Kidney (tissue), 14 donors: ENCODE measurements around the gene AXDND1. TPM values are rescaled to one million over a fixed set of nuclear protein-coding genes. Genes with fewer than 3 reads are reported as not detected.

Experiments used
- DNase-seq, 5 donors: peaks; one replicate each; pipeline ENCODE4 v3.0.0-alpha.2; 2013 to 2020
- FAIRE-seq: peaks from 2 replicates; lab custom pipeline; 2012; peaks lifted over from hg19 to GRCh38; lab: Jason Lieb, UNC
- H3K27ac ChIP-seq, 2 donors: one replicate each; pipeline ENCODE4 v1.7.0; 2013; ENCODE audit warnings: low read depth in 2 of 2, low read length in 2 of 2, inconsistent platforms in 1 of 2
- H3K27me3 ChIP-seq: one replicate; pipeline ENCODE4 v1.7.1; 2013; ENCODE audit warnings: low read length, inconsistent platforms; ENCODE audit not compliant: control insufficient read depth, insufficient read depth
- H3K36me3 ChIP-seq, 3 donors: one replicate each; pipeline versions ENCODE4 v1.7.0 to v1.7.1; 2013; ENCODE audit warnings: low read length in 3 of 3, control low read depth in 1 of 3, inconsistent platforms in 1 of 3; ENCODE audit not compliant: insufficient read depth in 3 of 3, control insufficient read depth in 2 of 3
- H3K4me1 ChIP-seq, 3 donors: one replicate each; pipeline versions ENCODE4 v1.7.0 to v1.7.1; 2013; ENCODE audit warnings: low read length in 3 of 3, inconsistent platforms in 1 of 3, low read depth in 1 of 3; ENCODE audit not compliant: control insufficient read depth in 2 of 3, insufficient read depth in 2 of 3
- H3K4me3 ChIP-seq, 3 donors: one replicate each; pipeline versions ENCODE4 v1.7.0 to v1.8.1; 2013; ENCODE audit warnings: low read length in 3 of 3, control low read depth in 1 of 3, inconsistent platforms in 1 of 3
- H3K9ac ChIP-seq, 3 donors: one replicate each; pipeline versions ENCODE4 v1.7.0 to v1.7.1; 2013; ENCODE audit warnings: low read length in 3 of 3, control low read depth in 1 of 3, inconsistent platforms in 1 of 3
- H3K9me3 ChIP-seq, 3 donors: one replicate each; pipeline versions ENCODE4 v1.7.0 to v1.7.1; 2013; ENCODE audit warnings: low read length in 3 of 3, control low read depth in 1 of 3, inconsistent platforms in 1 of 3; ENCODE audit not compliant: control insufficient read depth in 2 of 3, insufficient read depth in 1 of 3
- intact Hi-C: fragments of 100-400 bp; cut with DNase I; formaldehyde crosslinking; loops from one replicate; pipeline ENCODE4 v1.11.1; 2022
- polyA plus RNA-seq: library from polyadenylated mRNA; stranded (reverse); fragments of 350-450 nt; fragmentation: Illumina TruSeq; extraction: RNeasy Lipid Tissue Mini Kit (QIAGEN cat#74804); gene quantifications from one replicate; pipeline ENCODE4 v1.2.3, GENCODE V29; 2014; ENCODE audit warnings: low read depth, low replicate concordance; ENCODE audit not compliant: insufficient read depth
- total RNA-seq: library from RNA; stranded (reverse); fragmentation: NEBNext Ultra II Directional; extraction: Animal tissue kit (Norgen Biotek cat#: 25700); gene quantifications from one replicate; pipeline ENCODE4 v1.2.1, GENCODE V29; 2021
- TF ChIP-seq, protein P1 (sequence below): IDR thresholded peaks from 3 replicates; pipeline ENCODE4 v1.5.1; 2012; ENCODE audit warnings: mild to moderate bottlenecking, moderate library complexity, borderline replicate concordance; ENCODE audit not compliant: insufficient read depth; ENCODE audit errors: extremely low read depth
- donor health status: control.
- donor health status: control.
- donor health status: control.
- donor health status: control.
- donor health status: control.
- donor health status: DM: yes; HTN: yes; CAD: no.
- donor health status: Normal renal cell carcinoma (clear cell type).

AXDND1 gene
- total and polyA plus RNA-seq, 2 donors from 2014 or later = 0.57 TPM; not detected in 1

DNA sequence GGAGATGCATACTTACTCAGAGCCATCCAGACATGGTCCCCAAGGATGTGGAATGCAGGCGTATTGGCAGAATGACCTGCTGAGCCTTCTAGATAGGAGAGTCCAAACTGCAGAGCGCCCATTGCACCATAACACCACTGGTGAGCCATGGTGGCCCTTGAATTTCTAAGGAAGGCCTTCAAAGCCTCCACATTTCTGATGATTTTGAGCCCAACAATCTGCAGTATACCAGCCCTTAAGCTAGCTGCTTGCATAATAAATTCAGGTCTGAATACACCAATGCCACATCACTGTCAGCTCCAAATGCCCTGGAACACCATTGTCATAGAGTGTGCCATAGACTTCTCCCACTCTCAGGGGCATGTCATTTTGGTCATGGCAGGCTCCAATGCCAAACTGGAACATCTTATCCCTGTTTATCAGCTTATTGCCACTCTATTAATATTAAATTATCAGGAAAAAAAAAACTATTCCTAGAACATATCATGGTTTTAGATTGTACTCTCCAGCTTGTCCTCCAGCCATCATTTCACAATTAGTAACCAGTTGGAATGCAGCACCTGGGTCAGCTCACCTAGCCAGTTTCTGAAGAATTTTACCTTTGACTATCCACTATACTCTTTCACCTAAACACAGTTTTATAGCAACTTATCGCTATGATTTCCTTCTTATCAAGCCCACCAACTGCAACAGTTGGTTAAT, 183.0 kb downstream of the AXDND1 start:
- FAIRE-seq = no peak
- no peak for DNase-seq
- Histone ChIP-seq H3K27ac (no peak overlapping the region), H3K9ac (no peak overlapping the region), H3K36me3 (no peaks in the 10 kb centered on the region), H3K27me3 (no peaks in the 10 kb centered on the region), H3K4me3 (no peak overlapping the region), H3K9me3 (no peaks in the 10 kb centered on the region), H3K4me1 (no peaks in the 10 kb centered on the region)
- intact Hi-C loops = no loop called here
- TF ChIP-seq, protein P1, sequence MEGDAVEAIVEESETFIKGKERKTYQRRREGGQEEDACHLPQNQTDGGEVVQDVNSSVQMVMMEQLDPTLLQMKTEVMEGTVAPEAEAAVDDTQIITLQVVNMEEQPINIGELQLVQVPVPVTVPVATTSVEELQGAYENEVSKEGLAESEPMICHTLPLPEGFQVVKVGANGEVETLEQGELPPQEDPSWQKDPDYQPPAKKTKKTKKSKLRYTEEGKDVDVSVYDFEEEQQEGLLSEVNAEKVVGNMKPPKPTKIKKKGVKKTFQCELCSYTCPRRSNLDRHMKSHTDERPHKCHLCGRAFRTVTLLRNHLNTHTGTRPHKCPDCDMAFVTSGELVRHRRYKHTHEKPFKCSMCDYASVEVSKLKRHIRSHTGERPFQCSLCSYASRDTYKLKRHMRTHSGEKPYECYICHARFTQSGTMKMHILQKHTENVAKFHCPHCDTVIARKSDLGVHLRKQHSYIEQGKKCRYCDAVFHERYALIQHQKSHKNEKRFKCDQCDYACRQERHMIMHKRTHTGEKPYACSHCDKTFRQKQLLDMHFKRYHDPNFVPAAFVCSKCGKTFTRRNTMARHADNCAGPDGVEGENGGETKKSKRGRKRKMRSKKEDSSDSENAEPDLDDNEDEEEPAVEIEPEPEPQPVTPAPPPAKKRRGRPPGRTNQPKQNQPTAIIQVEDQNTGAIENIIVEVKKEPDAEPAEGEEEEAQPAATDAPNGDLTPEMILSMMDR = no peak

DNA sequence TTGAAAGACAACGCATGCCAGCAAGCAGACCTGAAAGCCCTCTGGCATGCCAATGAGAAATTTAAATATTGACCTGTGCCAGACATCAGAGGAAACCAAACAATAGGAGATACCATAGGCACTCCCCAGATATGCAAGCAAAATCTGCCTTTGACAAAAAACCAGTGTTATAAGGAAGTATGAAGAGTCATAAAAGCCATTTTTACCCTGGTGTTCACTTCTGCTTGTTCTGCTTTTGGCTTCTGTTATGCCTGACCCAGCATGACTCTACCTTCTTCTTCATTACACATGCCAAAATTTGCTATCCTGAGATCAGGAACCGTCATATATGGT, 183.6 kb downstream of the AXDND1 start:
- no peak for FAIRE-seq
- Histone ChIP-seq H3K27me3 (no peaks in the 10 kb centered on the region), H3K9me3 (no peaks in the 10 kb centered on the region), H3K36me3 (no peaks in the 10 kb centered on the region), H3K4me3 (no peak overlapping the region), H3K9ac (no peak overlapping the region), H3K4me1 (no peaks in the 10 kb centered on the region), H3K27ac (no peak overlapping the region)
- TF ChIP-seq, protein P1 = no peak
- no peak for DNase-seq
- intact Hi-C loops = no loop called here

DNA sequence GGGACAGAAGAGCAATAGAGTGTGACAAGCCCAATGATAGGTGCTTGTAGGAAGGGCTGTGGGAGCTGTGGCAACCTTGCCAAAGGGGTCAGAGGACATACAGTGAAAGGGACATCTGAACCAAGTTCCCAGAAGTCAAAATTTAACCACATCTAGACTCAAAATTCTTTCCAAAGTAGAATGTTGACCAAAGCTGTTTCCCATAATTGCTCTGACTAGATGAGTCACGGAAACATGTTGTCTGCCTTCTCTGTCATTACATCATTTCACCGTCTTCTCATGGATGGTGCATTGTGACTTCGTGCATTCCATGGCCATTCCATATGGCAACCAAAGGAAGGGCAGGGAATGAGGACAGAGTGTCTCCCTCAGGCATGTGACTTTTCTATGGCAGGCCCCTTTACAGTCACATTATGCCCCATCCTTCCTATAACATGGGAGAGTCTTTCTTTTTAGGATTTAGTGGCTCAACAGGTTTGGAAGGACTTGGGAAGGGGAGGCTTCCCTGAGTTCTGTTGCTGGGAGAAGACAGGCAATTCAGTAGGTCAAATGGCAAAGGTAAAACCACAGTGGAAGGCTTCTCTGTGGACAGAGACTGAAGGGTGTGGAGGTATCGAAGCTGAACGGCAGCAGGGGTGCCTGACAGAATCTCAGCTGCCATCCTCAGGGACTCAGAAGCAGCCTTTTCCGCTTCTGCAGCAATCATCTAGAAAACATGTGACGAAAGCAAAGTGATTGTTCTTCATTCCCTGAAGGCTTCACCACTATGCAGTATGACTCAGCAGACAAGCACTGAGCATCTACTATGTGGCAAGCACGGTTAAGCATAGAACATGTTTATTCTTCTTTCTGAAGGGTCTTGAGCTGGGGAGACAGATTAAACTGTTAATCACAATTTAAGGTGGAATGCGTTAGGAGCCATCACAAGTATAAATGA, 185.2 kb downstream of the AXDND1 start:
- intact Hi-C loops = no loop called here
- Histone ChIP-seq H3K27me3 (no peaks in the 10 kb centered on the region), H3K4me1 (no peaks in the 10 kb centered on the region), H3K27ac (no peak overlapping the region), H3K4me3 (no peak overlapping the region), H3K9ac (no peak overlapping the region), H3K9me3 (no peaks in the 10 kb centered on the region), H3K36me3 (no peaks in the 10 kb centered on the region)
- DNase-seq (no peak), FAIRE-seq (no peak)
- TF ChIP-seq, protein P1 = no peak
